ENCODE measurements around the gene RPS8.
A peak's percentile ranks its signal among the peaks of the same experiment; 100 is the strongest.
"Not testable (repeated sequence)": the region's sequence is repeated elsewhere in the genome, so short reads cannot be mapped to it uniquely, and the experiment has no call there.

The RPS8 gene

GRCh38 chr1:44735992-44736391 lies 39.3 kb upstream of the RPS8 start:
- Histone ChIP-seq H3K4me3 (ENCODE audit: low read depth, low read length) (no peak overlapping the region), H3K27ac (no peak overlapping the region), H3K36me3 (ENCODE audit: control insufficient read depth, insufficient read depth, low read length) (no peaks in the 10 kb centered on the region), H3K4me2 (ENCODE audit: low read length) (no peak overlapping the region), H2AFZ (no peak overlapping the region), H3K4me1 (no peaks in the 10 kb centered on the region), H3K79me2 (no peaks in the 10 kb centered on the region), H3K9ac (no peak overlapping the region), H3K9me3 (ENCODE audit: control insufficient read depth, low read length) (no peaks in the 10 kb centered on the region), H3K27me3 (ENCODE audit: control insufficient read depth, insufficient read depth, low read length) (no peaks in the 10 kb centered on the region)
- no peak for TF ChIP-seq CTCF (IDR thresholded peaks at IDR 0.05)

- peak overlapping the region; percentile 77 for H3K4me3 ChIP-seq (ENCODE audit: low read depth, low read length)
- H3K4me1 ChIP-seq; H3K9ac ChIP-seq; H3K36me3 ChIP-seq (ENCODE audit: control insufficient read depth, insufficient read depth, low read length); H3K79me2 ChIP-seq; H3K27me3 ChIP-seq (ENCODE audit: control insufficient read depth, insufficient read depth, low read length); H3K9me3 ChIP-seq (ENCODE audit: control insufficient read depth, low read length): not testable (repeated sequence)
- peak overlapping the region; percentile 93 for H2AFZ ChIP-seq
- H3K27ac ChIP-seq: peak overlapping the region; percentile 73
- peak overlapping the region; percentile 68 for H3K4me2 ChIP-seq (ENCODE audit: low read length)
Measured at GRCh38 chr1:44738953-44739306, 36.4 kb upstream of the RPS8 start.

GRCh38 chr1:44739307-44740178 lies 35.8 kb upstream of the RPS8 start, which contains the start of gene KIF2C:
KIF2C (plus strand) TSS chr1:44739837; CDS start chr1:44739933, 96 bp downstream.
- Histone ChIP-seq H3K9ac (no peak within 1 kb of the TSS), H3K27ac (peak within 1 kb of the TSS; percentile 73), H3K27me3 (ENCODE audit: control insufficient read depth, insufficient read depth, low read length) (no peaks in the 10 kb centered on the region), H3K9me3 (ENCODE audit: control insufficient read depth, low read length) (no peaks in the 10 kb centered on the region), H3K36me3 (ENCODE audit: control insufficient read depth, insufficient read depth, low read length) (no peaks in the 10 kb centered on the region), H2AFZ (peak within 1 kb of the TSS; percentile 93), H3K79me2 (no peaks in the 10 kb centered on the region), H3K4me2 (ENCODE audit: low read length) (peak within 1 kb of the TSS; percentile 68), H3K4me3 (ENCODE audit: low read depth, low read length) (peak within 1 kb of the TSS; percentile 77), H3K4me1 (no peaks in the 10 kb centered on the region)
- TF ChIP-seq CTCF (IDR thresholded peaks at IDR 0.05): no peak

- Histone ChIP-seq H3K9me3 (ENCODE audit: control insufficient read depth, low read length) (no peaks in the 10 kb centered on the region), H3K27me3 (ENCODE audit: control insufficient read depth, insufficient read depth, low read length) (no peaks in the 10 kb centered on the region), H3K79me2 (no peaks in the 10 kb centered on the region), H3K9ac (no peak overlapping the region), H2AFZ (peak overlapping the region; percentile 93), H3K4me3 (ENCODE audit: low read depth, low read length) (peak overlapping the region; percentile 77), H3K4me2 (ENCODE audit: low read length) (peak overlapping the region; percentile 68), H3K36me3 (ENCODE audit: control insufficient read depth, insufficient read depth, low read length) (no peaks in the 10 kb centered on the region), H3K4me1 (no peaks in the 10 kb centered on the region), H3K27ac (no peak overlapping the region)
- TF ChIP-seq CTCF (IDR thresholded peaks at IDR 0.05): no peak
Measured at GRCh38 chr1:44740179-44740617, 35.1 kb upstream of the RPS8 start.

GRCh38 chr1:44743211-44743610 lies 32.1 kb upstream of the RPS8 start:
- no peaks in the 10 kb centered on the region for H3K27me3 ChIP-seq (ENCODE audit: control insufficient read depth, insufficient read depth, low read length)
- TF ChIP-seq CTCF (IDR thresholded peaks at IDR 0.05): no peak
- no peak overlapping the region for H3K27ac ChIP-seq
- H3K4me1 ChIP-seq: no peaks in the 10 kb centered on the region
- no peak overlapping the region for H2AFZ ChIP-seq
- no peak overlapping the region for H3K4me3 ChIP-seq (ENCODE audit: low read depth, low read length)
- H3K79me2 ChIP-seq: no peaks in the 10 kb centered on the region
- H3K9ac ChIP-seq: no peak overlapping the region
- H3K4me2 ChIP-seq (ENCODE audit: low read length): no peak overlapping the region
- H3K36me3 ChIP-seq (ENCODE audit: control insufficient read depth, insufficient read depth, low read length): no peaks in the 10 kb centered on the region
- no peaks in the 10 kb centered on the region for H3K9me3 ChIP-seq (ENCODE audit: control insufficient read depth, low read length)
